GM21576 (cell line): ENCODE data around the gene RABGAP1L.
"Not testable (repeated sequence)": the region's sequence is repeated elsewhere in the genome, so short reads cannot be mapped to it uniquely, and the experiment has no call there.

Source experiments
- ATAC-seq: cut with Tn5 transposase; IDR thresholded peaks from one replicate; pipeline ENCODE4 v1.9.1; 2021; ENCODE audit warnings: mild to moderate bottlenecking, moderate library complexity; ENCODE audit not compliant: unreplicated experiment

RABGAP1L gene

GRCh38 chr1:174232761-174233160 is 73.4 kb downstream of the RABGAP1L start:
- no peak for ATAC-seq

DNA sequence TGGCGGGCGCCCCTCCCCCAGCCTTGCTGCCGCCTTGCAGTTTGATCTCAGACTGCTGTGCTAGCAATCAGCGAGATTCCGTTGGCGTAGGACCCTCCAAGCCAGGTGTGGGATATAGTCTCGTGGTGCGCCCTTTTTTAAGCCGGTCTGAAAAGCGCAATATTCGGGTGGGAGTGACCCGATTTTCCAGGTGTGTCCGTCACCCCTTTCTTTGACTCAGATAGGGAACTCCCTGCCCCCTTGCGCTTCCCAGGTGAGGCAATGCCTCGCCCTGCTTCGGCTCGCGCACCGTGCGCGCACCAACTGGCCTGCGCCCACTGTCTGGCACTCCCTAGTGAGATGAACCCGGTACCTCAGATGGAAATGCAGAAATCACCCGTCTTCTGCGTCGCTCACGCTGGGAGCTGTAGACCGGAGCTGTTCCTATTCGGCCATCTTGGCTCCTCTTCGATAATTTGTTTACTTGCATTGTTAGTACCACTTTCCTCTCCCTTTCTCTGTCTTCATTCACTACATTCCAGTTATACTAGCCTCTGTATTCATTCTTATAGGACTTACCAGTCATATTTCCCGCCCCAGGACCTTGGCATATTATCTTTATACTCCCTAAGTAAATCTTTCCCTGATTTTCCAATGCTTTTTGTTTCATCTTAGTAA is 79.7 kb downstream of the RABGAP1L start:
- not testable (repeated sequence) for ATAC-seq

- ATAC-seq: no peak
These were observed 80.2 kb downstream of the RABGAP1L start for GRCh38 chr1:174239541-174239940.

DNA sequence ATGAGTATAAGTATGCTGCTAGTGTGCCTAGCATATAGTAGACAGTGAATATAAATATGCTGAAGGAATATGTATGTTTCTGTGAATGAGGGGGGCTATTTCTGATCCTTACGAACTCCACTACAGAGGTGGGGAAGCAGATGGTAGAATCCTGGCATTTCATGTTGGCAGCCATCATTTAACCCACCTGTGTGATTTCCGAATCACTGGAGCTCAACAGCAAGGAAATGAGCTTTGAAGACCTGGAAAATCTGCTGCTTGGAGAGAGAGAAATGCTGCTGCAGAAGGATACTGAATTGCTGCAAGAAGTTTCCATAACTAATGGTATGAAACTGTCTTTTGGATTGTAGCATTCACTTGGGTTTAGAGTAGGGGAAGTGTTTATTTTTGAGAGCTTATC is 83.5 kb downstream of the RABGAP1L start:
- ATAC-seq: no peak

- no peak for ATAC-seq
These were observed 84.2 kb downstream of the RABGAP1L start for GRCh38 chr1:174243451-174244000.

DNA sequence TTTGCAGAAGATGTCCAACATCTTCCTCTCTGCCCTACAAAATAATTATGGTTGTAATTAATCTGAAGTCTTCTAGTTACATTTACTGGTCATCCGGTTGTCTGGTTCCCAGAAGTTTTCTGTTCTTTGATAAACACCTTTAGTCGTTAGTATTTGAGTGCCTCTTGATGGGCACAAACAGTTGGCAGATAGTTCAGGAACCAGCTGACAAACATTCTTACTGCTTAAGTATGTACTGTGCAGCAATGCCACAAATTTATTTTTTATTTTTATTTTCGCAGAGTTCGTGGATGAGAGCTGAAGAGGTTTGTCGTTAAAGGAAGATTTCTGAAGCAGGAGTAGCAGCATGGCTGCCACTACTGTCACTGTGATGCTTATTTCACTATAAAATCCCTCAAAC is 84.7 kb downstream of the RABGAP1L start:
- ATAC-seq: no peak

- no peak for ATAC-seq
These were observed 88.2 kb downstream of the RABGAP1L start for GRCh38 chr1:174247472-174247871.

- no peak for ATAC-seq
These were observed 88.7 kb downstream of the RABGAP1L start for GRCh38 chr1:174248041-174248440.

- ATAC-seq: not testable (repeated sequence)
These were observed 97.1 kb downstream of the RABGAP1L start for GRCh38 chr1:174256386-174256785.

DNA sequence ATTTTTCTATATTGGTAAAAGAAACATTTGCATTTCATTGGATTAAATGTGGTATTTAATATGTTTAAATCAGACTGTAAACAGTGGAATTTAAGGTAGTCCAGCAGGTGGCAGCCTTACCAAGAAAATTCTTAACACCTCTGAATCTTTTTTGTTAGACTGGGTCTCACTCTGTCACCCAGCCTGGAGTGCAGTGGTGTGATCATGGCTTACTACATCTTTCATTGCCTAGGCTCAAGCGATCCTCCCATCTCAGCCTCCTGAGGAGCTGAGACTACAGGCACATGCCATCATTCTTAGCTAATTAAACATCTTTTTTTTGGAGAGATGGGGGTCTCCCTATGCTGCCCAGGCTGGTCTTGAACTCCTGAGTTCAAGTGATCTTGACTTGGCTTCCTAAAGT is 98.8 kb downstream of the RABGAP1L start:
- no peak for ATAC-seq

- no peak for ATAC-seq
These were observed 103.3 kb downstream of the RABGAP1L start for GRCh38 chr1:174262349-174263241.

DNA sequence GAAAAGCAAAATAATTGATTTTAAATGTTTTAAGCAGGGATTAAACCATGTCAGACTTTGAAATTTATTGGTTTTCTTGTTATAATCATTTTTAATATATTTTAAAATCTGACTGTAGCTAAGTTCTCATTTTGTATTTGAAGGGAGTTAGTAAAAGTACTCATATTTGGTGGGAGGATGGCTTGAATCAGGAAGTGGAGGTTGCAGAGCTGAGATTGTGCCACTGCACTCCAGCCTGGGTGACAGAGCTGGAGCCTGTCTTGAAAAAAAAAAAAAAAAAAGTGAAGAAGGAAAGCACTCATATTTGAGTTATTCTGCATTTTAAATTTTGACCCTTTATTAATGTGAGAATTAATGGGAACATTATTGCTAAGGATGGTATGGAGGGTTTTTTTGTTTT is 106.0 kb downstream of the RABGAP1L start:
- no peak for ATAC-seq

DNA sequence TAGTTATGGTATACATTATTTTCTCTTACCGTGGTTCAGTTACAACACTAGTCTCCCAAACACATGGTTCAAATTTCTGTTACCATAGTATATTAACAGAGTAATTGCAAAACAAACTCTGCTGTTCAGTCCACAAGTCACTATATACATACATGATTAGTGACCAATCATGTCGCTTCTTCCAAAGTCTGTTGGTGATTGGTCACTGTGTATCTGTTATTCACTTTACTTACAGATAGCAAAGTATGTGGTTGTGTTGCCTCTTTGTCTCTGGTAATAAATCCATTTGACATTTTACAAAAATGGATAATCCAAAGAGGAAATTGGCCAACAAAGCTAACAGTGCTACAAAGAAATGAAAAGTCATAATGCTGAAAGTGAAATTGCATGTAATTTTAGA is 107.2 kb downstream of the RABGAP1L start:
- no peak for ATAC-seq

DNA sequence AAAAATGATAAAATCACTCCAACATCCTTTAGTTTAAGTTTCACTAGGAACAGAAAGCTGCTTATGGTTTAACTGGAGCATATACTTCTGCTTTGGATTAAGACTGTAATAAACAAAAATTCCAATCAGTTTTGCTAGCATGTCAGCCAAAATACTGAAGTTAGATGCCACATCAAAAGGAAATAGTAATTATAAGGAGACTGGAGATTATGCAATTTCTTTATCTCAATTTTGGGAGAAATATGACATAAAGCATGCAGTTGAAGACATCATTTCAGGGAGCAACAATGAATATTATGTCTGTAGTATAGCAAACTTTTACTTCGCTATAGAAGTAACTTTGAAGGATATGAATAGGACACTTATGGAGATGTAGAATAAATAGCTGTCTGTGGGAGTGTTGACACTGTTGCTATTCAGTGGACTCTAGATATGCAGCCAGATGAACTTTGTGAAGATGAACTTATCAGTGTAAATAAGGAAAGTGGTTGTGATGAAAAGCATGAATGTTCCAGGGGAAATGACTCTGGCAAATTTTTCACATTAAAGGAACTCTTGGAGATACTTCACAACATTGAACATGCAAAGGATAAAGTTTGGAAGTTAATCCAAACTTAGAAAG is 107.8 kb downstream of the RABGAP1L start:
- ATAC-seq: no peak

GRCh38 chr1:174269989-174270651 is 110.8 kb downstream of the RABGAP1L start:
- ATAC-seq: no peak

- no peak for ATAC-seq
These were observed 113.9 kb downstream of the RABGAP1L start for GRCh38 chr1:174273190-174273589.

DNA sequence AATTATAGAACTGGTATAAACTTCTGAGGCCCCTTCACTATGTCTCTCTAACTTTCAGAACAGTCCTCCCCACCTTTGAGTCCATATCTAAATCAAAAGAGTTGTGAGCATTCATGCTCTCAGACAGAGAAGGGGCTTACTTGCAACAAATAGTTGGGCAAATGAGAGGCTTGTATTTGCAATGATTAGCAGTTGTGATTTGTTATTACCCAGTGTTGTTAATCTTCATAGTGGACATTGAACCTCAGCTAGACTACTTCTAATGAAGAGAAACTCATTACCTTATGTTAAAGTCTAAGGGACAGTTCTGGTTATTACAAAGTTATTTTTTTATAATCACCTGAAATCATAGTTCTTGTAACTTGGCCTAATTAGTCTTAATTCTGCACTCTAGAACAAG is 114.5 kb downstream of the RABGAP1L start:
- no peak for ATAC-seq

DNA sequence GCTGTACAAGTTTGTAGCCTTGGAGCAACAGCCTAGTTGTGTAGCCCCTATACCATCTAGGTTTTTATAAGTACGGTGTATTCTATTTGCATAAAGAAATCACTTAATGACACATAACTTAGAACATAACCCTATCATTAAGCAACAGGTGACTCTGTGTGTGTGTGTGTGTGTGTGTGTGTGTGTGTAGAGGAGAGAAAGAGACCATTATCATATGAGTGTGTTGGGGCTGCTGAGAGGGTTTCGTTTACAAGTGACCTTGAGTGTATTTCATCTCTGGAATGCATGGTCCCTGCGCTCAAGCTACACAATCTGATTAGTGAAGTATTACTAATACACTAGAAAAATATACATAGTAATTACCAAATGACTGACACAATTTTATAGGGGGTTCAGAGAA is 115.1 kb downstream of the RABGAP1L start:
- no peak for ATAC-seq

DNA sequence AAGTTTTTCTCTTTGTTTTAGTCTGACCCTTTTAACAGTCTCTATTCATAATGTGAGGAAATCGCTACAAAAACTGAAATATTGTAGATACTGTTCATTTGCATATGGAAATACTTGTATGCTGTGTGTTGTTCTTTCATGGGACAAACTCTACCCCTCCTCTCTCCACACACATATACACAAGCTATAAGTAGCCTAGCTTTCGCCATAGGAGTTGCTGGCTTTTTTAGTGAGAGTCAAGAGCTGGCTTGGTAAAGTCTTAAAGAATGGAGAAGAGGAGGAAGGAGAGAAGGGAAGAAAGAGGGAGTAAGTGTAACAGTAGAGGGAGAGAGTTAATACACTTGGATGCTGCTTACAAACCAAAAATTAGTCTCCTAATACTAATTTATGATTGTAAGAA is 115.6 kb downstream of the RABGAP1L start:
- ATAC-seq: no peak

- ATAC-seq: no peak
These were observed 116.8 kb downstream of the RABGAP1L start for GRCh38 chr1:174276087-174276486.

GRCh38 chr1:174284052-174284451 is 124.7 kb downstream of the RABGAP1L start:
- no peak for ATAC-seq
